Lower lobe of right lung (tissue), 2 donors: ENCODE measurements around the gene NEU4. TPM values are rescaled to one million over a fixed set of nuclear protein-coding genes. Genes with fewer than 3 reads are reported as not detected.
"Not testable (repeated sequence)": the region's sequence is repeated elsewhere in the genome, so short reads cannot be mapped to it uniquely, and the experiment has no call there.

ENCODE experiments used
- ATAC-seq, 2 donors: fragments of 200-7000 bp; cut with Tn5 transposase; one replicate each; pipeline ENCODE4 v1.9.1; 2020 to 2022; ENCODE audit warnings: mild to moderate bottlenecking in 2 of 2, moderate library complexity in 2 of 2
- DNase-seq: peaks from one replicate; pipeline ENCODE4 v3.0.0-alpha.2; 2020
- H3K27ac ChIP-seq: fragments of 200-600 bp; one replicate; pipeline ENCODE4 v1.8.0; 2022
- H3K27me3 ChIP-seq: fragments of 200-600 bp; one replicate; pipeline ENCODE4 v1.8.0; 2022; ENCODE audit warnings: low read depth
- H3K36me3 ChIP-seq: fragments of 200-600 bp; one replicate; pipeline ENCODE4 v1.8.0; 2022; ENCODE audit warnings: mild to moderate bottlenecking
- H3K4me1 ChIP-seq: fragments of 200-600 bp; one replicate; pipeline ENCODE4 v1.8.0; 2022
- H3K4me3 ChIP-seq: fragments of 200-600 bp; one replicate; pipeline ENCODE4 v1.8.0; 2022; ENCODE audit warnings: mild to moderate bottlenecking
- H3K9me3 ChIP-seq: fragments of 200-600 bp; one replicate; pipeline ENCODE4 v1.8.0; 2022
- intact Hi-C: fragments of 100-400 bp; cut with DNase I; formaldehyde crosslinking; loops from one replicate; pipeline ENCODE4 v1.11.0; 2022
- total RNA-seq: library from RNA; stranded (reverse); fragmentation: NEBNext Ultra II Directional; extraction: Animal tissue kit (Norgen Biotek cat#: 25700); gene quantifications from one replicate; pipeline ENCODE4 v1.2.1, GENCODE V29; 2021
- TF ChIP-seq, protein P1 (sequence below): fragments of 200-600 bp; IDR thresholded peaks from one replicate; pipeline ENCODE4 v1.8.0; 2022; ENCODE audit warnings: antibody characterized with exemption, mild to moderate bottlenecking
- donor health status: DM: no; HTN: yes; CAD: no; lungs with severe emphysema.

Gene NEU4
- total RNA-seq, 1 donor from 2014 or later: not detected

DNA sequence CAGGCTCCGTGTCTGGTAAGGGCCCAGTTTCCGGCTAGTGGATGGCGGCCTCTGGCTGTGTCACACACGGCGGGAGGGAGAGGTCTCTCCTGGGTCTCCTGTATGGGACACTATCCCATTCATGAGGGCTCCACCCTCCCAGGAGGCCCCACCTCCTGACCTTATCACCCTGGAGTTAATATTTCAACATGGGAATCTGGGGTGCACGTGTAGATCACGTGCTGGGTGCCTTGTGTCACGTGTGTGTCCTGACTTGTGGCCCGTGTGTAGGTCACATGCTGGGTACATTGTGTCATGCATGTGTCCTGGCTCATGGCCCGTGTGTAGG lies 9.9 kb downstream of the NEU4 start:
- H3K4me3 ChIP-seq: no peak overlapping the region
- H3K36me3 ChIP-seq: no peaks in the 10 kb centered on the region
- no peak for ATAC-seq
- peaks cover 8% of the 10 kb centered on the region for H3K4me1 ChIP-seq
- intact Hi-C loops: no loop called here
- TF ChIP-seq, protein P1, sequence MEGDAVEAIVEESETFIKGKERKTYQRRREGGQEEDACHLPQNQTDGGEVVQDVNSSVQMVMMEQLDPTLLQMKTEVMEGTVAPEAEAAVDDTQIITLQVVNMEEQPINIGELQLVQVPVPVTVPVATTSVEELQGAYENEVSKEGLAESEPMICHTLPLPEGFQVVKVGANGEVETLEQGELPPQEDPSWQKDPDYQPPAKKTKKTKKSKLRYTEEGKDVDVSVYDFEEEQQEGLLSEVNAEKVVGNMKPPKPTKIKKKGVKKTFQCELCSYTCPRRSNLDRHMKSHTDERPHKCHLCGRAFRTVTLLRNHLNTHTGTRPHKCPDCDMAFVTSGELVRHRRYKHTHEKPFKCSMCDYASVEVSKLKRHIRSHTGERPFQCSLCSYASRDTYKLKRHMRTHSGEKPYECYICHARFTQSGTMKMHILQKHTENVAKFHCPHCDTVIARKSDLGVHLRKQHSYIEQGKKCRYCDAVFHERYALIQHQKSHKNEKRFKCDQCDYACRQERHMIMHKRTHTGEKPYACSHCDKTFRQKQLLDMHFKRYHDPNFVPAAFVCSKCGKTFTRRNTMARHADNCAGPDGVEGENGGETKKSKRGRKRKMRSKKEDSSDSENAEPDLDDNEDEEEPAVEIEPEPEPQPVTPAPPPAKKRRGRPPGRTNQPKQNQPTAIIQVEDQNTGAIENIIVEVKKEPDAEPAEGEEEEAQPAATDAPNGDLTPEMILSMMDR: no peak
- no peaks in the 10 kb centered on the region for H3K9me3 ChIP-seq
- H3K27ac ChIP-seq: no peak overlapping the region
- peak; percentile 28 for DNase-seq
- peaks cover 25% of the 10 kb centered on the region for H3K27me3 ChIP-seq

DNA sequence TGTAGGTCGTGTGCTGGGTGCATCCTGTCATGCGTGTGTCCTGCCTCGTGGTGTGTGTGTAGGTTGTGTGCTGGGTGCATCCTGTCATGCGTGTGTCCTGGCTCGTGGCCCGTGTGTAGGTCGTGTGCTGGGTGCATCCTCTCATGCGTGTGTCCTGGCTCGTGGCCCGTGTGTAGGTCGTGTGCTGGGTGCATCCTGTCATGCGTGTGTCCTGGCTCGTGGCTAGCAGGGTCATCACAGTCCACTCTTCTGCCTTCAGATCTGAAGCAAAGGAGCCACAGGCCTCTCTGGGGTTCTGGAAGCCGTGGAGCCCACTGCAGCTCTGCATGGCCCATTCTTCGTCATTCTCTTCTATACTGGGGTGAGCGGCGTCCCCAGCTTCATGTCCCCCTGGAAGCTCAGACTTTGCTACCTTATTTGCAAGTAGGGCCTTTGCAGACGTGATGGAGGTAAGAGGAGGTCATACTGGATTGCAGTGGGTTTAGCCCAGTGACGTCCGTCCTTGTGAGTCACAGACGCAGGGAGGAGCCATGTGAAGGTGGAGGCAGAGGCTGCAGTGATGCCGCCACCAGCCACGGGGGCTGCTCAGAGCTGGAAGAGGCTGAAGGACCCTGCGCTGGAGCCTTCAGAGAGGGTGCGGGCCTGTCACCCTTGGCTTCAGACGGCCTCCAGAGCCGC lies 11.1 kb downstream of the NEU4 start:
- peaks cover 22% of the 10 kb centered on the region for H3K27me3 ChIP-seq
- H3K9me3 ChIP-seq, H3K27ac ChIP-seq, intact Hi-C loops, H3K4me3 ChIP-seq, H3K36me3 ChIP-seq, H3K4me1 ChIP-seq, ATAC-seq: not testable (repeated sequence)
- DNase-seq: peak; percentile 38

DNA sequence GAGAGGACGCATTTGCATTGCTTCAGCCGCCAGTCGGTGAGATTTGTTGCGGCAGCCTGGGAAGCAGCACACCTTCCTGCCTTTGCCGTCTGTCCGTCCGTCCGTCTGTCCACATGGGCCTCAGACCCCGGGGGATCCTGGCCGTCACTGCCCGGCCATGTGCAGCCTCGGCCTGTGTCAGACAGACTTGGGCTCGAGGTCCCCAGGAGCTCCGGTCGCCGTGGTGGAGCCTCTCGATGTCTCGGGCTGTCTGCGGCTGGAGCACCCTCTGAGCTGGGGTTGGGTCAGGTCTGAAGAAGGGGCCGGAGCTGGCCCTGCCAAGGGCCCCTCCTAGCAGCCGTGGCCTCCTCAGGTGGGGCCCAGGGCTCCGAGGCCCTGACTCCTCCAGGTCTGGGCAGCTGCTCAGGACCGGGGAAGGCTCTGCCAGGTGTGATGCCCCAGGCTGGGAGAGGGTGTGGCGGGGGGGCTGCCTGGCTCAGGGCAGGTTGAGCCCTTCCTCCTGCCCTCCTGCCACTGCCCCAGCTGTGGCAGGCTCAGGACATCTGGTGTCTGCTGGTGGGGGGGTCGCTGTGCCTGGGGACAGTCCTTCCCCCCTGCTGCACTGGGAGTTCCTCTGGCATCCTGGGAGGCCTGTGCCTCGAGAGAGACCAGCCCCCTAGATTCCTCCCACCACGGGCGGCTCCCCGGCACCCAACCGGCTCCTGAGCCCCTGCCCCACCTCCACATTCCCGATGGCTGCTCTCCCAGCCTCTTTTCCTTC lies 11.8 kb downstream of the NEU4 start:
- ATAC-seq (peak; percentile 14 to 18), DNase-seq (peak; percentile 30)
- intact Hi-C loops: no loop called here
- H3K36me3 ChIP-seq: no peaks in the 10 kb centered on the region
- H3K27ac ChIP-seq: no peak overlapping the region
- H3K4me3 ChIP-seq: no peak overlapping the region
- peaks cover 22% of the 10 kb centered on the region for H3K27me3 ChIP-seq
- no peaks in the 10 kb centered on the region for H3K9me3 ChIP-seq
- H3K4me1 ChIP-seq: peaks cover 8% of the 10 kb centered on the region
- TF ChIP-seq, protein P1: no peak

DNA sequence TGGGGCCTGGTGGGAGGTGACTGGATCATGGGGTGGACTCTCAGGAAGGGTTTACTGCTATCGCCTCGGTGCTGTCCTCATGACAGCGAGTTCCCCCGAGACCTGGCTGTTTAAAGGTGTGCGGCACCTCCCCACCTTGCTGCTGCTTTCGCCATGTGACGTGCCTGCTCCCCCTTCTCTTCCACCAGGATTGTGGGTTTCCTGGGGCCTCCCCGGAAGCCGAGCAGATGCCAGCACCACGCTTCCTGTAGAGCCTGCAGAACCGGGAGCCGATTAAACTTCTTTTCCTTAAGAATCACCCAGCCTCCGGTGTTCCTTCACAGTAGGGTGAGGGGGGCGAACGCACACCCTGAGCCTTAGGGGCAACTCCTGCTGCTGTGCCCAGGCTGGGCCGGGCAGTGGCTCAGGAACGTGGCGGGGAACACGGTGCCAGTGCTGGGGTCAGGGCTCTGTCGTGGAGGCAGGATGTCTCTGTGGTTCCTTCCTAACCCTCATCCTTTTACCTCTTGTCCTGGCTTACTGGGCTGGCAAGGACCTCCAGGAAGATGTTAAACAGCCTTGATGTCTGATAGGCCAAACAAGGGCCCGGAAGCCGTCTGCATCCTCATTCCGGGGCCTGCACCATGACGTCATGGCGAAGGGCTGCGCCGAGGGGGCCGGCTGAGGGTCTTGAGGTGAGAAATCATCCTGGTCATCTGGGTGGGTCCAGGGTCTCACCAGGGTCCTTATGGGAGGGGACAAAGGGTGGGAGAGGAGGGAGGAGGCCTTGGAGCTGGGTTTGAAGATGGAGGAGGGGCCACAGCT lies 12.7 kb downstream of the NEU4 start:
- peaks cover 14% of the 10 kb centered on the region for H3K27me3 ChIP-seq
- H3K27ac ChIP-seq: no peak overlapping the region
- no peak overlapping the region for H3K4me3 ChIP-seq
- H3K36me3 ChIP-seq: no peaks in the 10 kb centered on the region
- intact Hi-C loops: no loop called here
- TF ChIP-seq, protein P1: no peak
- ATAC-seq (no peak), DNase-seq (no peak)
- peaks cover 8% of the 10 kb centered on the region for H3K4me1 ChIP-seq
- no peaks in the 10 kb centered on the region for H3K9me3 ChIP-seq

DNA sequence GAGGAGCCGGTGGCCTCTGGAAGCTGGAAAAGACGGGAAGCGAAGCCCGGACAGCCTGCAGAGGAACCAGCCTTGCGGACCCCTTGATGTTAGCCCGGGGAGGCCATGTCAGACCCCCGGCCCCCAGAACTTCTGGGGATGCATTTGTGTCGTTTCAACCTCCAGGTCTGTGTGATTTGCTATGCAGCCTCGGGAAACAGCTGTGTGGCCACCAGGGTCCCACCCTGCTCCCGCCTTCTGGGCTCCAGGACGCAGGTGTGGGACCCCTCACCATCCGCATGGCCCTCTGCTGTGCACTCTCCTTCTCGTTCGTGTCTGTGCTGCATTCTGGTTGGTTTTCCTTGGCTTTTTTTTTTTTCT lies 13.3 kb downstream of the NEU4 start:
- H3K4me1 ChIP-seq: peaks cover 4% of the 10 kb centered on the region
- H3K27ac ChIP-seq: no peak overlapping the region
- intact Hi-C loops: no loop called here
- ATAC-seq (no peak), DNase-seq (no peak)
- H3K4me3 ChIP-seq: no peak overlapping the region
- H3K9me3 ChIP-seq: peaks cover 2% of the 10 kb centered on the region
- TF ChIP-seq, protein P1: no peak
- peaks cover 13% of the 10 kb centered on the region for H3K27me3 ChIP-seq
- no peaks in the 10 kb centered on the region for H3K36me3 ChIP-seq

DNA sequence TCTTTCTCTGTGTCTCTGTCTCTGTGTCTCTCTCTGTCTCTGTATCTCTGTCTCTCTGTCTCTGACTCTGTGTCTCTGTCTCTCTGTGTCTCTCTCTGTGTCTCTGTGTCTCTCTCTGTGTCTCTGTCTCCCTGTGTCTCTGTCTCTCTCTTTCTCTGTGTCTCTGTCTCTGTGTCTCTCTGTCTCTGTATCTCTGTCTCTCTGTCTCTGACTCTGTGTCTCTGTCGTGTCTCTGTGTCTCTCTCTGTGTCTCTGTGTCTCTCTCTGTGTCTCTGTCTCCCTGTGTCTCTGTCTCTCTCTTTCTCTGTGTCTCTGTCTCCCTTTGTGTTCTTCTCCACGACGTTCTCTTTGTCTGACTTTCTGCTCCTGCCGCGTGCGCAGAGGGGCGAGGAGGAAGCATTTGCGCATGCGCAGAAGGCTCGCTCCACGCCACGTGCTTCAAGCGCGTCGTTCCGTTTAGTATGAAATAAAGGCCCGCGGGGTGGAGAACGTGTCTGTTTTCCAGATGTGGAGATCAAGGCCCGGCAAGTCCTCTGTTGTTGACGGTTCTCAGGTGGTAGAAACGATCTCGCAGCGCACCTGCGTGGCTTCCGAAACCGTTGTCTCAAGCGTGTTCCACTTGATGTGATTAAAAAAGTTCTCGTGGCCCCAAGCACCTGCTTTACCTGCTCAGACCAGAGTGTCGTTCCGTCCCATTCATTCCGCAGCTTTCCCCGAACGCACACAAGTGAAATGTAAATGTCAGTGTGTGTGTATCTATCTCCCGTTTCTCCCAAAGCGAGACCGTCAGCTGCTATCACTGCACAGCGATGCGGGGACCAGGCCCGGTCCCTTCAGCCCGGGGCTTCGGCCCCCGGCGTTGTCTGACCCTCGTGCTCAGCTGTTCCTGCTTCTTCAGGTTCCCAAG lies 14.8 kb downstream of the NEU4 start:
- H3K36me3 ChIP-seq, ATAC-seq, H3K4me1 ChIP-seq, DNase-seq, H3K27ac ChIP-seq, intact Hi-C loops, H3K4me3 ChIP-seq, H3K9me3 ChIP-seq: not testable (repeated sequence)
- H3K27me3 ChIP-seq: peaks cover 13% of the 10 kb centered on the region
